Ovary (tissue), 9 donors: ENCODE measurements around the gene SMOC2. TPM values are rescaled to one million over a fixed set of nuclear protein-coding genes. Genes with fewer than 3 reads are reported as not detected.

Experiments used
- DNase-seq, 5 donors: peaks; one replicate each; pipeline ENCODE4 v3.0.0-alpha.2; 2019 to 2020
- H3K27ac ChIP-seq, 2 donors: fragments of 200-600 bp; one replicate each; pipeline versions ENCODE4 v1.5.1 to v1.8.0; 2019 to 2022
- H3K27me3 ChIP-seq: fragments of 200-600 bp; one replicate; pipeline ENCODE4 v1.8.0; 2022
- H3K36me3 ChIP-seq: fragments of 200-600 bp; sonication (generic); one replicate; pipeline ENCODE4 v1.5.1; 2019
- H3K4me1 ChIP-seq: one replicate; pipeline ENCODE4 v1.8.1; 2013; ENCODE audit warnings: mild to moderate bottlenecking, moderate library complexity; ENCODE audit not compliant: insufficient read depth
- H3K4me3 ChIP-seq: fragments of 200-600 bp; sonication (generic); one replicate; pipeline ENCODE4 v1.5.1; 2017
- H3K9me3 ChIP-seq, 2 donors: fragments of 200-600 bp in 1 of 2; sonication (generic) in 1 of 2; one replicate each; pipeline versions ENCODE4 v1.5.1 to v1.8.1; 2013 to 2019; ENCODE audit warnings: mild to moderate bottlenecking in 1 of 2, moderate library complexity in 1 of 2
- EP300 ChIP-seq: sonication (generic); formaldehyde crosslinking; IDR thresholded peaks from one replicate; pipeline ENCODE4 v1.6.1; 2017; ENCODE audit warnings: antibody characterized with exemption
- POLR2A ChIP-seq: fragments of 450-650 bp; IDR thresholded peaks from one replicate; pipeline ENCODE4 v1.6.1; 2017; ENCODE audit warnings: antibody characterized with exemption, mild to moderate bottlenecking, moderate library complexity
- WGBS, 3 donors: extraction: QIAGEN DNeasy Blood & Tissue Kit in 1 of 3; methylation state at CpG; one replicate each; pipeline versions ENCODE4 v1.1.5 to v1.1.7; 2013 to 2017; 5-methylcytosine and 5-hydroxymethylcytosine counted together
- intact Hi-C, 4 donors: fragments of 100-400 bp; cut with DNase I; formaldehyde crosslinking; loops; one replicate each; pipeline versions ENCODE4 v1.11.0 to v1.15.1; 2022 to 2023
- polyA plus RNA-seq, 2 donors: library from polyadenylated mRNA; stranded (reverse); fragments of 200-250 nt in 1 of 2; fragments of 350-450 nt in 1 of 2; fragmentation: Illumina TruSeq in 1 of 2; extraction: RNeasy Lipid Tissue Mini Kit (QIAGEN cat#74804) in 1 of 2; gene quantifications; one replicate each; pipeline ENCODE4 v1.2.3, GENCODE V29; 2013 to 2014
- total RNA-seq, 7 donors: library from RNA; depleted of rRNA in 2 of 7; stranded (reverse); fragments of >200 nt in 2 of 7; fragmentation: NEBNext Ultra II Directional in 3 of 7; extraction: Animal tissue kit (Norgen Biotek cat#: 25700) in 3 of 7; gene quantifications; one replicate each; pipeline versions ENCODE4 v1.1.0 to v1.2.4, GENCODE V29; 2016 to 2023
- TF ChIP-seq, protein P1 (sequence below), 3 donors: fragments of 450-650 bp in 2 of 3; fragments of 200-600 bp in 1 of 3; IDR thresholded peaks; one replicate each; pipeline versions ENCODE4 v1.5.1 to v1.8.0; 2016 to 2022; ENCODE audit warnings: antibody characterized with exemption in 3 of 3, mild to moderate bottlenecking in 1 of 3
- donor health status: DM: no; HTN: no; CAD: no; lungs with moderate emphysema.
- donor health status: DM: no; HTN: no; CAD: no.
- donor health status: Bipolar disorder and iron deficiency.
- donor health status: DM: yes; HTN: yes; CAD: no.
- donor health status: DM: no; HTN: no; CAD: no.
- donor health status: DM: yes; HTN: yes; CAD: no.

SMOC2 gene
- total and polyA plus RNA-seq, 9 donors, result 84.4 to 272 (median 129) TPM

DNA sequence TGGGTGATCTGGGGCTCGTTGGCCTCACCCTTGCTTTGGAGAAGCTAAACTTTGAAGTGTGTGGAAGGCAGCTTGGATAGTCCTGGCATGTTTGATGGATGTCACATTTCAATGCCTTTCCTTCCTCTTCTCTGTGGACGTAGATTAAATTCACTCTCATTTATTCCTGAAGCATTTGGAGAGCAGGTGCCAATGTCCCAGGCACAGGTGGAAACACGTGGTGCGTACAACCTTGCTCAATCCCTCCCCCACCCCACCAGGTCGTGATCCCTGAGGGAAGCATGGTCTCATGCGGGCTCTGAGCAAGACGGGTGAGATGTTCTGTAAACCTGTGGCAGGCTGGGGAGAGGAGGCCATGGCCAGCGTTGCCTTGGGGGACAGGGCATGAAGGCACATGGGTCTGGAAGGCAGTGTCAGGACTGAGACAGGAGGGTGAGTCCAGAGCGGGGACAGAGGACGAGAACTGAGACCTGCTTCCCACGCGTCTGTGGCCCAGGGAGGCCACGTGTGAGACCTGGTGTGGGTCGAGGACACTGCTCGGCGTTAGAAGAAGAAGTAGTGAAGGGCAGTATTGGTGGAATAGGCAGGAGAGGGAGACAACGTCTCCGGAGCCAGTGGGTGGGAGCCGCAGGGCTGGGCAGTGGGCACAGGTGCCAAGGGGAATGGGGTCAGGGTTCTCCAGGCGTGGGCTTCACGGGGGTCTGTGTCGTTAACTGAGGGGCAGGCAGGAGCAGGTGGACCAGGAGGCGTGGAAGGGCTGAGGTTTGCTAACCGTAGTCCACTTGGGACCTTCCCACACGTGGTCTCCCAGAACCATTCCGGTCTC is 34.4 kb downstream of the SMOC2 start:
- intact Hi-C loops, result no loop called here
- Histone ChIP-seq H3K4me1 (no peaks in the 10 kb centered on the region), H3K9me3 (no peaks in the 10 kb centered on the region), H3K27ac (no peak overlapping the region), H3K4me3 (no peak overlapping the region), H3K27me3 (no peaks in the 10 kb centered on the region), H3K36me3 (no peaks in the 10 kb centered on the region)
- 90 to 94% (median 91%) methylated on average over 26 of the region's 26 CpGs for WGBS, 3 donors
- DNase-seq, result no peak
- TF ChIP-seq POLR2A (no peak), EP300 (no peak)
- TF ChIP-seq, protein P1, sequence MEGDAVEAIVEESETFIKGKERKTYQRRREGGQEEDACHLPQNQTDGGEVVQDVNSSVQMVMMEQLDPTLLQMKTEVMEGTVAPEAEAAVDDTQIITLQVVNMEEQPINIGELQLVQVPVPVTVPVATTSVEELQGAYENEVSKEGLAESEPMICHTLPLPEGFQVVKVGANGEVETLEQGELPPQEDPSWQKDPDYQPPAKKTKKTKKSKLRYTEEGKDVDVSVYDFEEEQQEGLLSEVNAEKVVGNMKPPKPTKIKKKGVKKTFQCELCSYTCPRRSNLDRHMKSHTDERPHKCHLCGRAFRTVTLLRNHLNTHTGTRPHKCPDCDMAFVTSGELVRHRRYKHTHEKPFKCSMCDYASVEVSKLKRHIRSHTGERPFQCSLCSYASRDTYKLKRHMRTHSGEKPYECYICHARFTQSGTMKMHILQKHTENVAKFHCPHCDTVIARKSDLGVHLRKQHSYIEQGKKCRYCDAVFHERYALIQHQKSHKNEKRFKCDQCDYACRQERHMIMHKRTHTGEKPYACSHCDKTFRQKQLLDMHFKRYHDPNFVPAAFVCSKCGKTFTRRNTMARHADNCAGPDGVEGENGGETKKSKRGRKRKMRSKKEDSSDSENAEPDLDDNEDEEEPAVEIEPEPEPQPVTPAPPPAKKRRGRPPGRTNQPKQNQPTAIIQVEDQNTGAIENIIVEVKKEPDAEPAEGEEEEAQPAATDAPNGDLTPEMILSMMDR (IDR thresholded peaks at IDR 0.05), result no peak

DNA sequence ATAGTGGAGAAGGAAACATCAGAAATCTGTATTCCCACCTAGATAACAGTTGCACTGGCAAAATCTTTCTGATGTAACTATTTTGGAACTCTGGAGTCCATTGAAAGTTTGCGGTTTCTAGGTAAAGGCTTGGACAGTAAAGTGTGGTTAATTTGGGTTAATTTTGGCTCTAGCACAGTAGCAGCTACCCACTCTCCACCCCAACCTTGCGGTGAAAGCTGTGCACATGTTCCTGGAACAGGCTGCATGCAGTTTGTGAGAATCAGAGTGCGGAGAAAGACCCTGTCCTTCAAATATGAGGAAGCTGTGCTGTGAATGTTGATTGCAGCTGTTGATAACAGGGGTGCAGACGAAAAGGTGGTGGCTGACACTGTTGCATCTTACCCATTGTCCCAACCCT is 38.4 kb downstream of the SMOC2 start:
- no peak for DNase-seq
- WGBS, 3 donors, result 93 to 98% (median 96%) methylated on average over 4 of the region's 4 CpGs
- Histone ChIP-seq H3K9me3 (no peaks in the 10 kb centered on the region), H3K27ac (no peak overlapping the region), H3K36me3 (no peaks in the 10 kb centered on the region), H3K4me1 (no peaks in the 10 kb centered on the region), H3K27me3 (no peaks in the 10 kb centered on the region), H3K4me3 (no peak overlapping the region)
- intact Hi-C loops, result no loop called here
- TF ChIP-seq POLR2A (no peak), EP300 (no peak)
- TF ChIP-seq, protein P1 (IDR thresholded peaks at IDR 0.05), result no peak

DNA sequence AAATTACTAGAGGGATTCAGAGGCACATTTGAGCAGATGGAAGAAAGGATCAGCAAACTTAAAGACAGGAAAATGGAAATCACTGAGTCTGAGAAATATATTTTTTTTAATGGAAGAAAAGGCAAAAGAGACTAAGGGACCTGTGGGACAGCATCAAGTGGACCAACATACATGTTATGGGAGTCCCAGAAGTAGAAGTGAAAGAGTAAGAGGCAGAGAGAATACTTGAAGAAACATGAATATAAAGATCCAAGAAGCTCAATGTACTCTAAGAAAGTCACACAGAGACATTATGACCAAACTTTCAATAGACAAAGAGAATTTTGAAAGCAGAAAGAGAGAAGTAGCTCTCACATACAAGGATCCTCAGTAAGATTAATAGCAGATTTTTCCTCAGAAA is 39.5 kb downstream of the SMOC2 start:
- no peak for DNase-seq
- no peaks in the 10 kb centered on the region for H3K36me3 ChIP-seq
- no peaks in the 10 kb centered on the region for H3K9me3 ChIP-seq
- no peaks in the 10 kb centered on the region for H3K27me3 ChIP-seq
- no peaks in the 10 kb centered on the region for H3K4me1 ChIP-seq
- H3K4me3 ChIP-seq, result no peak overlapping the region
- H3K27ac ChIP-seq, result no peak overlapping the region
- intact Hi-C loops, result no loop called here
- TF ChIP-seq POLR2A, result no peak
- no peak for TF ChIP-seq EP300
- TF ChIP-seq, protein P1 (IDR thresholded peaks at IDR 0.05), result no peak

DNA sequence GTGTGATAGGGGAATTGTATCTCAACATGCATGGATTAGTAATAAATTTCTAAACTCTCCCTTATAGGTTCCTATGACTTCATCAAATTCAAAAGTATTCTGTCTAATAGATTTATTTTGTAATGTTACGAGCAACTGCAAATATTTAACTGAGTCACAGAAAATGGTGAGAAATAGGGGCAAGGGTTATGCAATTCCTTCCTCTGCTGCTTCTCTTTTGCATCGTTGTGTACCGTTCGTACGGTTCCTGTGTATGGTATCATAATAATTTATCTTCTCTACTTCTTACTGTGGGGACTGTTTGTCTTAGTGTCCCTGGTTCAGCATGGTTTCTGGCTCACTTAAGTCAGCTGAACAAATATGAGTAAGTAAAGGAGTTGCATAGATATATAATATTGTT is 44.8 kb downstream of the SMOC2 start:
- Histone ChIP-seq H3K36me3 (no peaks in the 10 kb centered on the region), H3K4me1 (no peaks in the 10 kb centered on the region), H3K4me3 (no peak overlapping the region), H3K27ac (no peak overlapping the region), H3K9me3 (no peaks in the 10 kb centered on the region), H3K27me3 (no peaks in the 10 kb centered on the region)
- WGBS, 3 donors, result 80 to 85% (median 85%) methylated on average over 5 of the region's 5 CpGs
- intact Hi-C loops, result no loop called here
- TF ChIP-seq EP300 (no peak), POLR2A (no peak)
- TF ChIP-seq, protein P1 (IDR thresholded peaks at IDR 0.05), result no peak
- DNase-seq, result no peak
